Esophagus muscularis mucosa (tissue), 4 donors: Measurements from ENCODE around the gene DACH1.

Source experiments
- EP300 ChIP-seq: sonication (generic); formaldehyde crosslinking; IDR thresholded peaks from one replicate; pipeline ENCODE4 v1.6.1; 2017; ENCODE audit warnings: antibody characterized with exemption
- POLR2A ChIP-seq: fragments of 450-650 bp; IDR thresholded peaks from one replicate; pipeline ENCODE4 v1.6.1; 2017; ENCODE audit warnings: antibody characterized with exemption, moderate library complexity, mild to moderate bottlenecking, low read depth
- POLR2AphosphoS5 ChIP-seq, 2 donors: sonication (generic); formaldehyde crosslinking; IDR thresholded peaks; one replicate each; pipeline ENCODE4 v1.6.1; 2017; ENCODE audit warnings: antibody characterized with exemption in 2 of 2
- TF ChIP-seq, protein P1 (sequence below), 3 experiments: fragments of 200-600 bp in 2 of 3; fragments of 450-650 bp in 1 of 3; sonication (generic) in 2 of 3; IDR thresholded peaks; one replicate each; pipeline ENCODE4 v1.5.1; 2017 to 2019; ENCODE audit warnings: antibody characterized with exemption in 3 of 3, mild to moderate bottlenecking in 2 of 3, moderate library complexity in 1 of 3

DNA sequence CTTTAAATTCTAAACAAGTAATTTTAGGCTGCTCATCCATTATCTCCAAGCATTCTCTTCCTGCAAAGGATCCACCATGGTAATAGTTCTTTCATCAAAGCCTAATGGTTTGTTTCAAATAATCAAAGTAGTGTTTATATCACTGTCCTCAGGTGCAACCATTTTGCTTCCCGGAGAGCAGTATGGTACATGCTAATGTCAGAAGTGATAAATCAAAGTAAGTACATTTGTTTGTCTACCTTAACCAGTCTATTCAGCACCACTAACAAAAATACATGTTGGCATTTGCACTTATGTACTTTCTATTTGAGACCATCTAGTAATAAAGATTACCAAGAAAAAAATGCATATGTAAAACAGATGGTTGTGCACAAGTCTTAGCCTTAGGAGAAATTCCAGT lies 37.5 kb downstream of the DACH1 start:
- TF ChIP-seq POLR2A (no peak), EP300 (no peak), POLR2AphosphoS5 (IDR thresholded peaks at IDR 0.05) (no peak)
- TF ChIP-seq, protein P1, sequence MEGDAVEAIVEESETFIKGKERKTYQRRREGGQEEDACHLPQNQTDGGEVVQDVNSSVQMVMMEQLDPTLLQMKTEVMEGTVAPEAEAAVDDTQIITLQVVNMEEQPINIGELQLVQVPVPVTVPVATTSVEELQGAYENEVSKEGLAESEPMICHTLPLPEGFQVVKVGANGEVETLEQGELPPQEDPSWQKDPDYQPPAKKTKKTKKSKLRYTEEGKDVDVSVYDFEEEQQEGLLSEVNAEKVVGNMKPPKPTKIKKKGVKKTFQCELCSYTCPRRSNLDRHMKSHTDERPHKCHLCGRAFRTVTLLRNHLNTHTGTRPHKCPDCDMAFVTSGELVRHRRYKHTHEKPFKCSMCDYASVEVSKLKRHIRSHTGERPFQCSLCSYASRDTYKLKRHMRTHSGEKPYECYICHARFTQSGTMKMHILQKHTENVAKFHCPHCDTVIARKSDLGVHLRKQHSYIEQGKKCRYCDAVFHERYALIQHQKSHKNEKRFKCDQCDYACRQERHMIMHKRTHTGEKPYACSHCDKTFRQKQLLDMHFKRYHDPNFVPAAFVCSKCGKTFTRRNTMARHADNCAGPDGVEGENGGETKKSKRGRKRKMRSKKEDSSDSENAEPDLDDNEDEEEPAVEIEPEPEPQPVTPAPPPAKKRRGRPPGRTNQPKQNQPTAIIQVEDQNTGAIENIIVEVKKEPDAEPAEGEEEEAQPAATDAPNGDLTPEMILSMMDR (IDR thresholded peaks at IDR 0.05): no peak
